Trophoblast cell (in vitro differentiated cells and primary cell): ENCODE data around the gene CRISP2.

ENCODE experiments used
- DNase-seq, 2 donors: peaks; one replicate each; pipeline ENCODE4 v3.0.0-alpha.2; 2016
- H2AFZ ChIP-seq: 2 replicates; pipeline ENCODE4 v1.6.1; 2013; ENCODE audit warnings: low read length, moderate library complexity, mild to moderate bottlenecking; ENCODE audit not compliant: insufficient read depth, poor library complexity
- H2AK5ac ChIP-seq: 2 replicates; pipeline ENCODE4 v1.6.1; 2013; ENCODE audit warnings: mild to moderate bottlenecking, low read length
- H2BK120ac ChIP-seq: 2 replicates; pipeline ENCODE4 v1.6.1; 2013; ENCODE audit warnings: low read length, mild to moderate bottlenecking, moderate library complexity; ENCODE audit not compliant: insufficient read depth, poor library complexity
- H2BK12ac ChIP-seq: 2 replicates; pipeline ENCODE4 v1.6.1; 2013; ENCODE audit warnings: mild to moderate bottlenecking, low read length, moderate library complexity
- H2BK5ac ChIP-seq: 2 replicates; pipeline ENCODE4 v1.6.1; 2013; ENCODE audit warnings: low read length, low read depth, moderate library complexity, mild to moderate bottlenecking; ENCODE audit not compliant: poor library complexity
- H3K14ac ChIP-seq: 2 replicates; pipeline ENCODE4 v1.6.1; 2013; ENCODE audit warnings: mild to moderate bottlenecking, low read length
- H3K18ac ChIP-seq: 2 replicates; pipeline ENCODE4 v1.6.1; 2013; ENCODE audit warnings: mild to moderate bottlenecking, low read length
- H3K23ac ChIP-seq: 2 replicates; pipeline ENCODE4 v1.6.1; 2013; ENCODE audit warnings: low read length
- H3K27ac ChIP-seq: 2 replicates; pipeline ENCODE4 v1.5.1; 2013; ENCODE audit warnings: low read depth, mild to moderate bottlenecking, inconsistent platforms, low read length, moderate library complexity
- H3K27me3 ChIP-seq: 2 replicates; pipeline ENCODE4 v1.6.1; 2013; ENCODE audit warnings: inconsistent platforms, mild to moderate bottlenecking, low read length, moderate library complexity; ENCODE audit not compliant: insufficient read depth
- H3K36me3 ChIP-seq, 2 experiments: 1 replicate in 1 of 2; 2 replicates in 1 of 2; pipeline ENCODE4 v1.6.1; 2013; ENCODE audit warnings: low read length in 2 of 2, mild to moderate bottlenecking in 2 of 2, moderate library complexity in 1 of 2; ENCODE audit not compliant: insufficient read depth in 2 of 2, control insufficient read depth in 1 of 2
- H3K4ac ChIP-seq: 2 replicates; pipeline ENCODE4 v1.6.1; 2013; ENCODE audit warnings: low read depth, mild to moderate bottlenecking, low read length, moderate library complexity
- H3K4me1 ChIP-seq, 2 experiments: 1 replicate in 1 of 2; 2 replicates in 1 of 2; pipeline ENCODE4 v1.6.1; 2013; ENCODE audit warnings: low read length in 2 of 2, mild to moderate bottlenecking in 2 of 2, moderate library complexity in 1 of 2; ENCODE audit not compliant: insufficient read depth in 2 of 2, control insufficient read depth in 1 of 2
- H3K4me2 ChIP-seq: 2 replicates; pipeline ENCODE4 v1.6.1; 2013; ENCODE audit warnings: inconsistent platforms, mild to moderate bottlenecking, low read length, moderate library complexity
- H3K4me3 ChIP-seq: 2 replicates; pipeline ENCODE4 v1.5.1; 2013; ENCODE audit warnings: mild to moderate bottlenecking, low read depth, low read length, inconsistent platforms
- H3K79me1 ChIP-seq: one replicate; pipeline ENCODE4 v1.6.1; 2013; ENCODE audit warnings: low read length
- H3K79me2 ChIP-seq: 2 replicates; pipeline ENCODE4 v1.6.1; 2013; ENCODE audit warnings: low read length, mild to moderate bottlenecking; ENCODE audit not compliant: control insufficient read depth, insufficient read depth, poor library complexity
- H3K9ac ChIP-seq: 2 replicates; pipeline ENCODE4 v1.6.1; 2013; ENCODE audit warnings: mild to moderate bottlenecking, low read length
- H3K9me3 ChIP-seq: 2 replicates; pipeline ENCODE4 v1.6.1; 2013; ENCODE audit warnings: low read depth, mild to moderate bottlenecking, control low read depth, inconsistent platforms, low read length; ENCODE audit not compliant: insufficient read depth
- H4K12ac ChIP-seq: 2 replicates; pipeline ENCODE4 v1.6.1; 2013; ENCODE audit warnings: low read depth, mild to moderate bottlenecking, low read length, moderate library complexity
- H4K8ac ChIP-seq: 2 replicates; pipeline ENCODE4 v1.6.1; 2013; ENCODE audit warnings: low read depth, mild to moderate bottlenecking, low read length, moderate library complexity
- H4K91ac ChIP-seq: one replicate; pipeline ENCODE4 v1.6.1; 2013; ENCODE audit warnings: low read depth, mild to moderate bottlenecking, low read length, moderate library complexity
- WGBS: extraction: QIAGEN DNeasy Blood & Tissue Kit; methylation state at CpG from one replicate; pipeline ENCODE4 v1.1.7; 2013; ENCODE audit warnings: missing lambda C conversion rate; ENCODE audit not compliant: insufficient read length, insufficient coverage; ENCODE audit errors: extremely low coverage; 5-methylcytosine and 5-hydroxymethylcytosine counted together

CRISP2 gene

GRCh38 chr6:49693512-49693911 lies 19.8 kb downstream of the CRISP2 start:
- Histone ChIP-seq H3K23ac (no peak overlapping the region), H3K27ac (no peak overlapping the region), H3K4me2 (no peak overlapping the region), H2BK120ac (no peak overlapping the region), H3K14ac (no peak overlapping the region), H3K9me3 (no peaks in the 10 kb centered on the region), H4K12ac (no peak overlapping the region), H3K4me3 (no peak overlapping the region), H3K79me1 (no peaks in the 10 kb centered on the region), H2AK5ac (no peak overlapping the region), H4K8ac (no peak overlapping the region), H3K79me2 (no peaks in the 10 kb centered on the region), H3K4ac (no peak overlapping the region), H2BK5ac (no peak overlapping the region), H3K27me3 (no peaks in the 10 kb centered on the region), H2BK12ac (no peak overlapping the region), H3K4me1 (no peaks in the 10 kb centered on the region), H3K9ac (no peak overlapping the region), H2AFZ (no peak overlapping the region), H3K36me3 (no peaks in the 10 kb centered on the region), H4K91ac (no peak overlapping the region), H3K18ac (no peak overlapping the region)
- no CpG with 5 or more reads among the region's 1 CpG for WGBS
- DNase-seq, result no peak

- DNase-seq, result no peak
- H2AFZ ChIP-seq, result no peak overlapping the region
- H3K79me2 ChIP-seq, result no peaks in the 10 kb centered on the region
- H3K4ac ChIP-seq, result no peak overlapping the region
- H3K36me3 ChIP-seq, result no peaks in the 10 kb centered on the region
- no peak overlapping the region for H3K4me3 ChIP-seq
- no peak overlapping the region for H3K4me2 ChIP-seq
- no peak overlapping the region for H3K9ac ChIP-seq
- H4K12ac ChIP-seq, result no peak overlapping the region
- H2AK5ac ChIP-seq, result no peak overlapping the region
- no peak overlapping the region for H3K14ac ChIP-seq
- H4K91ac ChIP-seq, result no peak overlapping the region
- H3K23ac ChIP-seq, result no peak overlapping the region
- no CpG with 5 or more reads among the region's 2 CpGs for WGBS
- H2BK5ac ChIP-seq, result no peak overlapping the region
- H3K79me1 ChIP-seq, result no peaks in the 10 kb centered on the region
- H2BK120ac ChIP-seq, result no peak overlapping the region
- no peak overlapping the region for H3K27ac ChIP-seq
- no peaks in the 10 kb centered on the region for H3K4me1 ChIP-seq
- H2BK12ac ChIP-seq, result no peak overlapping the region
- H3K9me3 ChIP-seq, result no peaks in the 10 kb centered on the region
- H3K18ac ChIP-seq, result no peak overlapping the region
- no peaks in the 10 kb centered on the region for H3K27me3 ChIP-seq
- no peak overlapping the region for H4K8ac ChIP-seq
Observed at GRCh38 chr6:49692534-49692933, 20.8 kb downstream of the CRISP2 start.

- Histone ChIP-seq H2BK120ac (no peak overlapping the region), H3K79me2 (no peaks in the 10 kb centered on the region), H4K8ac (no peak overlapping the region), H4K91ac (no peak overlapping the region), H4K12ac (no peak overlapping the region), H3K27me3 (no peaks in the 10 kb centered on the region), H3K79me1 (no peaks in the 10 kb centered on the region), H3K14ac (no peak overlapping the region), H3K4me3 (no peak overlapping the region), H3K27ac (no peak overlapping the region), H3K36me3 (no peaks in the 10 kb centered on the region), H2AK5ac (no peak overlapping the region), H2AFZ (no peak overlapping the region), H2BK5ac (no peak overlapping the region), H3K23ac (no peak overlapping the region), H3K4me1 (no peaks in the 10 kb centered on the region), H3K4ac (no peak overlapping the region), H2BK12ac (no peak overlapping the region), H3K4me2 (no peak overlapping the region), H3K9ac (no peak overlapping the region), H3K18ac (no peak overlapping the region), H3K9me3 (no peaks in the 10 kb centered on the region)
- DNase-seq, result peak; percentile 66 to 89
- no CpG with 5 or more reads among the region's 4 CpGs for WGBS
Observed at GRCh38 chr6:49676671-49677281, 36.6 kb downstream of the CRISP2 start.

DNA sequence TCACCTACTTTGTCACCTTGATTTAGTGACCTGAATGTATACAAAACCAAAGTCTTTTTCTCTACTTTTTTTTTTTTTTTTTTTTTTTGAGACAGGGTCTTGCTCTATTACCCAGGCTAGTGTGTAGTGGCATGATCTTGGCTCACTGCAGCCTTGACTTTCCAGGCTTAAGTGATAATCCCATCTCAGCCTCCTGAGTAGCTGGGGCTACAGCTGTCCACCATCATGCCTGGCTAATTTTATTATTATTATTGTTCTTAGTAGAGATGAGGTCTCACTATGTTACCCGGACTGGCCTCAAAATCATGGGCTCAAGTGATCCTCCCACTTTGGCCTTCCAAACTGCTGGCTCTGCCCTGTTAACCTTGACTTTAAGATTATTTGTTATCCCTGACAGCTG lies 37.5 kb downstream of the CRISP2 start:
- WGBS, result no CpG with 5 or more reads among the region's 1 CpG
- no peak overlapping the region for H2BK120ac ChIP-seq
- no peaks in the 10 kb centered on the region for H3K27me3 ChIP-seq
- no peak overlapping the region for H3K18ac ChIP-seq
- no peak overlapping the region for H2AK5ac ChIP-seq
- H3K36me3 ChIP-seq, result no peaks in the 10 kb centered on the region
- H3K4me1 ChIP-seq, result no peaks in the 10 kb centered on the region
- H2BK12ac ChIP-seq, result no peak overlapping the region
- no peak overlapping the region for H4K8ac ChIP-seq
- H2BK5ac ChIP-seq, result no peak overlapping the region
- no peak overlapping the region for H3K4me3 ChIP-seq
- no peaks in the 10 kb centered on the region for H3K79me2 ChIP-seq
- no peak overlapping the region for H3K4me2 ChIP-seq
- no peaks in the 10 kb centered on the region for H3K79me1 ChIP-seq
- no peaks in the 10 kb centered on the region for H3K9me3 ChIP-seq
- H4K12ac ChIP-seq, result no peak overlapping the region
- H3K14ac ChIP-seq, result no peak overlapping the region
- H3K23ac ChIP-seq, result no peak overlapping the region
- no peak overlapping the region for H2AFZ ChIP-seq
- no peak overlapping the region for H3K9ac ChIP-seq
- no peak for DNase-seq
- H3K27ac ChIP-seq, result no peak overlapping the region
- H3K4ac ChIP-seq, result no peak overlapping the region
- no peak overlapping the region for H4K91ac ChIP-seq
